Left ventricle myocardium superior (tissue), 1 donor: ENCODE data around the gene ABCB4. TPM values are rescaled to one million over a fixed set of nuclear protein-coding genes. Genes with fewer than 3 reads are reported as not detected.

Source experiments
- ATAC-seq: fragments of 200-7000 bp; cut with Tn5 transposase; one replicate; pipeline ENCODE4 v1.9.1; 2020; ENCODE audit warnings: mild to moderate bottlenecking, moderate library complexity
- DNase-seq: peaks from one replicate; pipeline ENCODE4 v3.0.0-alpha.2; 2020
- intact Hi-C: fragments of 100-400 bp; cut with micrococcal nuclease; formaldehyde crosslinking; loops from one replicate; pipeline ENCODE4 v1.11.0; 2022
- long read RNA-seq: library from polyadenylated mRNA; unstranded; transcript quantifications from one replicate; pipeline ENCODE4 v2.0.0, GENCODE V29; 2021
- total RNA-seq: library from RNA; stranded (reverse); fragmentation: NEBNext Ultra II Directional; extraction: Animal tissue kit (Norgen Biotek cat#: 25700); gene quantifications from one replicate; pipeline ENCODE4 v1.2.1, GENCODE V29; 2021
- donor health status: DM: no; HTN: yes; CAD: no; lungs with severe emphysema.

ABCB4 gene
- 5.7 TPM for total RNA-seq
- long read RNA-seq, full-length matches to known transcripts, result 1 of 13 reads
- long read RNA-seq, partial matches to known transcripts, result 8 of 13 reads
- long read RNA-seq, other reads (novel, unspliced or antisense), result 4 of 13 reads

DNA sequence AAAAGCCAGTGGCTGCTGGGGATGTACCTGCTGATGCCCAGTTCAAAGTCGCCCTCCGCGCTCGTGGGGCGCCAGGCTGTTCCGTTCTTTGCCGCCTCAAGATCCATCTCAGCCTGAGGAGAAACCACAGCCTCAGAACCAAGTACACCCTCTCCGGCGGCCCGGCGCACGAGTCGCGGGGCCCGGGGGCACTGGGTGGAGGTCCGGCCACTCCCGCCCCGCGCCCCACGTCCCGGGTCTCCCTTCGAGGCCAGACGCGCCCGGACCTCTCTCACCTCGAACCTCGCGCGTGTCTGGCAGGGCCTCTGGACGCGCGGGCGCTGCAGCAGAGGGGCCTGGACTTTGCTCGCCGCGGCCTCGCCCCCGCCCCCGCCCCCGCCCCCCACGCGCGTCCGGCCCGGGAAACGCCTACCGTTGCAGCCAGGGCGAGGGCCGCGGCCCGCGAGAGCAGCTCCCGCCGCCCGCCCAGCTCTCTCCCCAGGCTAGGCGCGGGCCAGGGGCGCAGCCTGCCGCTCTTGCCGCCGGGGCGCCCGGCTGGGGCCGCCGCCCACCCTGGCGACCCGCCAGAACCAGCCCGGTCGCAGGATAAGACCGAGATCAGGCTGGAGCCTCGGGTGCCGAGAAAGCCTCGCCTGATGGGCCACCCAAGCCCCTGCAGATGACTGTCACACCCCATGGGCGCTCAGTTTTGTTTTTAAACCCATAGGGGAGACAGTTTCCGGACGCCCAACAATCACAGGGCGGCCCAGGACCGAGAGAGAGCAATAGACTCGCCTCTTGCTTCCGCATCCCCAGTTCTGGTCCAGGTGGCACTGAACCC, at the start of gene ABCB4:
Gene ABCB4 (minus strand): TSS at position 322 of the 820 bp plus-strand sequence. CDS start 215 bp downstream, at position 107.
- intact Hi-C loops, result no loop called here
- ATAC-seq, result peak; percentile 72

DNA sequence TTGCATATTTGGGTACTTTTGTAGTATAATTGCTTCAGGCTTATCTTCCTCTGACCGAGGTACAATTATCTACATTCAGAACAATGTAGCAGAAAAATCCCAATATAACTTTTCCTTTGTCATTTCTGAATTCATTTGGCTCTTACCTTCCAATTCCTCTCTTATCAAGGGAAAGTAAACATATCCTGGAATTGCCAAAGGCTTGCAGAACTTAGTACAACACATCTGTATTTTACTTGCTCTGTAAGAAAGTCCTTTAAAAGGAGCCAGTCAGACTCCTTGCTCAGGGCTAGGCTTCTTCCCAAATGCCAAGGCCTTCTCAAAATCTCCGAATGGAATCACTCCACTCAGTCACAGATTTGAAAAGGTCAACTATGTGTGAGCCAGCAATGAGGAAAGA, 43.3 kb upstream of the ABCB4 start:
- DNase-seq, result no peak
- ATAC-seq, result no peak
- intact Hi-C loops, result no loop called here

More for the DNA sequence above, at the start of gene ABCB4:
- peak; percentile 43 for DNase-seq

DNA sequence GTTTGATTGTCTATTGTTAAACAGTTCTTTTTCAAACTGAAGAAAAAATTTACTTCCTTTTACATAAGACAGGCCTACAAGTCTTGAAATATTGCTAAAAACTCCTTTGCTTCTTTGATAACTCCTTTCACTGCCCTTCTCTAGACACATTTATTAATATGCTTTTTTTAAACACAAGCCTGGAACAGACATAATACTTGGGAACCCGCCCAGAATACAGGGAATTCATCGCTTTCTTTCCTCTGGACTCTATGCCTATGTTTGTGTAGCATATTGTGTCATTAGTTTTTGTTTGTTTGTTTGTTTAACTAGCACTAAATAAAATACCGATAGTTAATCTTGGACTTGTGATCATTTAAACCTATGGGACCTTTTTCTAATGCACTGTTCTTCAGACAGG, 42.4 kb upstream of the ABCB4 start:
- intact Hi-C loops, result no loop called here
- DNase-seq (no peak), ATAC-seq (no peak)

DNA sequence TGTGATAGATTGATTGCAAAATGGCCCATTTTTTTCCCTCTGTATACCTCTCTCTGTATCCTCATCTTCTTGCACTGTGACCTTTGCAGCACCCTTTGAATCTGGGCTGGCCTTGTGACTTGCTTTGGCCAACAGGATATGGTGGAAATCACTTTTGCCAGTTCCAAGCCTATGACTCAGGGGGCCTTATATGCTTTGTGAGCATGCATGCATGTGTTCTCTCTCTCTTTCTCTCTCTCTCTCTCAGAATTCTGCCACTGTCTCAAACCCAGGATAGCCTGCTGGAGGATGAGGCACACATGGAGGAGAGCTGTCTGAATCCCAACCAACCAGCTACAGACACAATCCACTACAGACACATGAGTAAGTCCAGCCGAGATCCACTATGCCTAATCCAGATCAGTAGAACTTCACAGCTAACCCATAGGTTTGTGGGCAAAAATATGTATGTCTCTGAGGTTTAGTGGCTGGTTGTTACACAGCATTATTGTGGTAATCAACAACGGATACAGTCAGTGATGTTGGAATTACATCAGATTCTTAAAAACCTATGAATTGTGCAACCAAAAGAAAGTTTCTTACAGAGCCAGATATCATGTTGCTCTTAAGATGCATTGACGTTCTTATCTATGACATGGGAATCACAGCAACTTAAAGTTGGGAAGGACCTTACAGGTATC, 41.8 kb upstream of the ABCB4 start:
- intact Hi-C loops, result no loop called here
- no peak for ATAC-seq

DNA sequence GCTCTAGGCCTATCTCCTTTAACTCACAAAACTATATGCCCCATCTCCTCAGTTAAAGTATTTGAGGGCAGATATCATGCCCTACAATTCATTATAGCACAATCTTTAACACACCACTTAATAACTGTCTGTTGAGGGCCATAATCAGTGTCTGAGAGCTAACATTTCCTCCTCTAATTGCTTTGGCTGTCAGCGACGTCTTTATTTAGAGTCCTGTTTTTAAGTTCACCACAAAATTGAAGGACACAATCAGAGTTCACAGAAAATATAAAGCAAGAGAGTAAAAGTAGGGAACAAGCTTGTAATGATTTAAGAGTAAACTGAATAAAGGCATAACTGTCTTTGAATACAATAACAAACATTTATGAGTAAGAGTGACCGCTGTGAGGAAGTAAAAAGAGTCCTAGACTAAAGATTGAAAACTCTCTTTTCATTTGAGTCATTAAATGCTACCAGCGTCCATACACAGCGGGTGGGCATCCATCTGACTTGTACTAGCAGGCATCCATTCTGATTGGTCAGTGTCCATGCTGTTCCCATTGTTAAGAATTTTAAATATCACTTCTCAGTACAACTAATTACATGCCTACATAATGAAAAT, 38.4 kb upstream of the ABCB4 start:
- no peak for DNase-seq
- no peak for ATAC-seq
- intact Hi-C loops, result no loop called here

More for the DNA sequence above, 41.8 kb upstream of the ABCB4 start:
- DNase-seq, result no peak

DNA sequence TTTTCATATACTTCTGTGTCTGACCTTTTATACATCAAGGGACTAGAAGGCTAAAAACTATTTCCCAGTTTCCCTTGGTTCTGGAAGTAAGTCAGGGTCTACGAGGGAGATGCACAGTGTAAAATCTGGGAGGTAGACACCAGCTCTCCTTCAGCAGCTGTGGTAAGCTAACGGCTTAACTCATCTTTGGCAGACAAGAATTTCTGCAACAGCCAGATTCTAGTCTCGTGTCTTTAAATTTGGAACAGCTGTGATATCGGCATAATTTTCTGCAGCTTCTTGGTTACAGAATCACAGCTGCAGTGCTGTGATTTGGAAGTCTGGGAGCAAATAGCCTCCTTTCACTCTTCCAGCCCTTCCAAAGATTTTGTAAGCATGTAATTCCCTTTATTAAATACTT, 37.4 kb upstream of the ABCB4 start:
- intact Hi-C loops, result no loop called here
- no peak for ATAC-seq
- DNase-seq, result no peak

DNA sequence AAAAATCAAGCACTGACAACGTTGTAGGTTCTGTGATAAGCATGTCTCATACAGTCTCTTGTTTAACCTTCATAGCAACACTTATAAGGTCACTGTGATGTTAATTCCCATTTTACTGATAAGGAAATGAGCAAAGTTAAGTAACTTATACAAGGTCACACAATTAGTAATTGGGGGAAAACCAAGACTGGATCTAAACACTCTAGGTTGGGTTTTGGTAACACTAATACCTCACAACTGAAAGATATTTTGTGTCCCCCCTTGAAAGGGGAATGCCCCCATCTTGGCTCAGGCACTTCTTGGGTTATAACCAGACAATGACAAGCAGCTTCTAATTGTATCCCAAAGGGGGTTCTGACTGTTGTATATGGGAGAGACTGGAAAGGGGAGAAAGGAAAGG, 36.0 kb upstream of the ABCB4 start:
- no peak for ATAC-seq
- DNase-seq, result no peak
- intact Hi-C loops, result no loop called here

DNA sequence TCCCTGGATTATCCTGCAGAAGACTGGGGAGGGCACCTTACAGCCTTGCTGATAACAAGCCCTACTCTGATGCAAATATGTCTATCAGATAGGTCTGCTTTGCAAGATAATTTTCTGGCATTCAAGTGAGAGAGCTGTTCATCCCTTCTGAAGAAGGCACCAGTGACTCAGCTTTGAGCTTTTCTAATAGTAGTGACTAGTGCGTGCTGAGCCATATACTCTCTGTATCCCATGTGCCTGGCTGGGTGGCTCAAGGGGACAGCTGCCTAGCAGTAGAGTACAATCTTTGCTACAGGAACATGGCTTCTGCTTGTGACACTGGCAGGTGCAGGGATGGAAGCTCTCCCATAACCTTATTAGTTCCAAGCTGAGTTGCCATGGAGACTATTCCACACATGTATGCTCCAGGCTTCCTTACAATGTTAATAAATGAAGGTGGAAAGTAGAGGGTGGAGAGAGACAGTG, 35.0 kb upstream of the ABCB4 start:
- DNase-seq (no peak), ATAC-seq (no peak)
- intact Hi-C loops, result no loop called here

DNA sequence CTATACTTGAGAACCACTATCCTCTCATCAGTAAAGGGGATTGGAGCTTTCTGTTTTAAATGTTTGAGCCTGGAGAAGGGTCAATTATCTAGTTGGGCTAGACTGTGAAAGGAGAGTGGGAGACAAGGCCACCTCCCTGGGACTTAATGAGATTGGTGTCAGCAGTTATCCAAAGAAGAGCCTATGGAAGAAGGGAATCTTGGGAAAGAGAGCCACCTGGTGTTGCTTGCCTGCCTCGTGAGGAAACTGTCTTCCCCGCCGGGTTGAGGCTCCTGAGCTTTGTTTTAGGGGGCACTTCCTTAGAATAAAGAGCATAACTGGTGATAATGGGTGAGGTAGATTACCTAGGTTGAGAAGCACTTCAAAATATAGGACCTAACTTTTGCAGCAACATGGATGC, 32.0 kb upstream of the ABCB4 start:
- intact Hi-C loops, result no loop called here
- DNase-seq (no peak), ATAC-seq (peak; percentile 29)

DNA sequence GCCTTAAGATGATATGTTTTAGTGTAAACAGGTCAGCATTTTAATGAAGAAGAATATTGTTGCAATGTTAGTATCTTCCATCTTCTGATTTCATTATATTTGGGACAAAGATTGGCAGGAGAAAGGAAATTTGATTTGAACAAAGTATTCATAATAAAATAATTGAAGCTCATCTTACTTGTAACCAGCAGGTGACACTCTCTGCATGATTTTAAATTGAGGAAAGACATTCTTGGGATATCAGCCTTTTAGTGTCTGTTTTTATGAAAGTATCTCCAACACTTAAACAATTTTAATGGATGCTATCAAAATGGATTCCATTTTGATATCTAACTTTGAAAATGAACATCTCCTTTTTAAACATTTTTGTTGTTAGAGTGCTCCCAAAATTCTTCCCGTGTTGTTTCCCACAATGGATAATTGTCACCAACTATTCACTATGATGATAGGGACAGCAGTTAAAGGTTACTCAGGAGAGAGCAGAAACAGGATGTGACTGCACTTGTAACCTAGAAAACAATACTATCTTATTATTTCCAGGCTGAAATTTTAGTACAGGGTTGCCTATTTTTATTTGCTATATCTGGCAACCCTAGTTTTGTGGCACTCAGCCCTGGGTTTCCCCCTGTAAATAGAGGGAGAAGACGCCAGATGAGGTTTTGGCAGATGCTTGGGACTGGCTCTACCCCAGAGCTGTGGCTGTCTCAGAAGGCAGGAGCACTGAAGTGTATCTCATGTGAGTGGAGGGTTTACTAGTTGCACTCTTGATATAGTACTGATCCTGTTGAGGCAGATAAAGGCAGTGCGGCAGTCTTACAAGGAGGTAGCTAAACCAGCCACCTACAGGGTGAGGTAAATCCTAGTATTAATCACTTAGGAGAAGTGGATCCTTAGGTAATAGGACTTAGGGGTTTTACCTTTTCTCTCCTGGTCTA, 31.0 kb upstream of the ABCB4 start:
- intact Hi-C loops, result no loop called here
- ATAC-seq, result no peak
- no peak for DNase-seq

DNA sequence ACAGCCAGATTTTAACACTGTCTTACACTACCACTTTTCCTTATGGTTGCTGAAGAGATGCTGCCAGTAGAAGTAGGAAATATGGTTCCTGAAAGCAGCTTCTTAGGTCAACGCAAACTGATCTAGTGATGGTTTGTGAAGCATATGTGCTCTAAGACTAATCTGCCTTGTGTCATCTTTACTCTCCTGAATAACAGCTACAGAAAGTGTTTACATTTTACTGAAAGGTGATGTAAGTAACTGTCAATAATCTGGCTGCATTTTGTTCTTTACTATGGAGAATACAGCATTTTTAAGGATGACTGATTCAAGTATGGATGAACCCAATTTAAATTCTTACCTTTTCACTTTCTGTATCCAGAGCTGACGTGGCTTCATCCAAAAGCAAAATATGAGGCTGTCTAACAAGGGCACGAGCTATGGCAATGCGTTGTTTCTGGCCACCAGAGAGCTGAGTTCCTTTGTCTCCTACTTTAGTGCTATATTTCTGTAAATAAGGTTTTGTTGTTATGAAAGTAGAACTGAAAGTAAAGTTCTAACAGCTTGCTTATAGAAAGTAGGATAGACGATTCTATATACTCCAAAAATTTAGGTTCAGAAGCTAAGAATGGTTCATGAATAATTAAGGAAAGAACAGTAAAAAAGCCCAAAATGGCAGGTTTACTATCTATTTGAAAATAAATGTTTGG, 30.2 kb upstream of the ABCB4 start:
- intact Hi-C loops, result no loop called here
- DNase-seq, result no peak
- ATAC-seq, result no peak

DNA sequence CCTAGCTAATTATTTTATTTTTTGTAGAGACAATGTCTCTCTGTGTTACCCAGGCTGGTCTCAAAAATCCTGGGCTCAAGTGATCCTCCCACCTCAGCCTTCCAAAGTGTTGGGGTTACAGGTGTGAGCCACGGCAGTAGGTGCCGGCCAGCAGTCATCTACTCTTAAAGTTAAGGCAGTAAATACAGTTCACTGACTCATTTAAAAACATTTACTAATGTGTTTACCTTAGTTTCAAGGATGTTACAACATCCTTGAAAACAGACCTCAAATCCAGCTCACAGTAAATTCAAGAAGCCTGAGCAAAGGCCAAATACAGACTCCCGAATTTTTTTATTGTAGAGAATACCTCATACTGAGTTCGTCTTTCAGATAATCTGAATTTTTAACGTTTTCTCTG, 29.6 kb upstream of the ABCB4 start:
- intact Hi-C loops, result no loop called here
- DNase-seq (no peak), ATAC-seq (no peak)

DNA sequence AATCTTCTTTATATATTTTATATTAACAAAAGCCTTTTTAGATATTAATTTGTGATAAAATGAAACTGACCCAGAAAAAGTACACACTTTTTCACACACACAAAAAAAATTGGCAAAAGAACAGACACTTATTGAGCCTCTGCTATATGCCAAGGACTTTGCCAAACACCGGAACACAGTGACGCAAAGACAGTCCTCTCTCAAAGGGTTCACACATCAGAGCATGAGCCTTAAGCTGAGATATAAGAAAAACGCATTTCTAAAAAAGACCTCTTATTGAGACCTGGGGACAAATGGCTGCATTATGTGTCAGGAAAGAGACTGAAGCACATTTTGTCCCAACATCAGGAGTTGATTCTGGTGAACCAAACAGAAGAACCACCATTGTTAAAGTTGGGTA, 24.0 kb upstream of the ABCB4 start:
- ATAC-seq, result no peak
- intact Hi-C loops, result no loop called here
- no peak for DNase-seq

DNA sequence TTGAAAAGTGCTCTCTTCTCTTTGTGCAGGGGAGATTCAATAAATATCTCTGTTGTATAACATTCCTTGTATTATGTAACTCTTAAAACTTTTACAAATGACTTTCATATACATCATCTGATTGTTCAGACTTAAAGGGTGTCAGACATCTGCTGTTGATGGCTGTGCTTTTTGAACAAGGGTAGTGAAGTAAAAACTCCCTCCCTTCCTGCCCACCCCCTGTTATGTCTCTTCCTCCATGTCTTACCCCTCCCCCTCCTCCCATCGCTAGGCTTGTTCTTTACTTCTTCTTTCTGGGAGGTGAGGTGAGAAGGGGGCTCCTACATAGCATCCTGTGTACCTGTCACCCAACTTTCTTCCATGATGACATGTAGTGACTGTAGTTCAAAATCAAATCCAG, 23.4 kb upstream of the ABCB4 start:
- intact Hi-C loops, result no loop called here
- no peak for DNase-seq
- no peak for ATAC-seq

DNA sequence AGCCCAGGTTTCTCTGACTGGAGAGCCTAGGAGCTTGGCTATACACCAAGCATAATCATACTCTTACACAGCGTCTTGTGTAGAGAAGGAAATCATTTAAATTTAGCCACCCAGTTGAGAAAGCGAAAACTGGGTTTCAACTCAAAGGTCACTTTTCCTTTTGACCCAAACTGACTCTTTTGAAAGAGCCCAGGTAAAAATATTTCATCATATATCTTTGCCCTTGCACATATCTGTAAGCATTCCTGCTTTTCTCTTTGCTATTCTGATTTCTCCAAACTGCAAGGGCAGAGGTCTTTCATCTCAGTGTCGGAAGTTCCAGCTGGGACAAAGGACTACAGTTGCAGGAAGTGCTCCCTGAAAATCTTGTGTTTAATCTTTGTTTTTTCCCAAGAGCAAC, 22.0 kb upstream of the ABCB4 start:
- no peak for ATAC-seq
- no peak for DNase-seq
- intact Hi-C loops, result no loop called here

DNA sequence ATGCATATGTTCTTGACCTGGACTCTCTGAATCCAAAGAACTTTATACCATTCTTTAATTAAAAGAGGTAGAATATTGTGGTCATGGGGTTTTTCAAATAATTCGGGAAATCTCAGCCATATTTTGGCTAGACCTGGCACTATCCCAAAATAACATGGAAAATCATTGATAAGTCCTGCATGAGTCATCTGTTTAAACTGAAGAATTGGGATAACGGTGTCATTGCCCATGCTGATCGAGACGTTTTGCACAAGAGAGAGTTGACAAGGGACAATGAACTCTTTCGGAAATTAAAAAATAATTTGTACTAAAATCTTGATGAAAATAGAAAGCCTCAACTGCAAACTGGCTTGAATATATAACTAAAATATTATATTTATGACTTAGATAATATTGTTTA, 19.9 kb upstream of the ABCB4 start:
- ATAC-seq (no peak), DNase-seq (no peak)
- intact Hi-C loops, result no loop called here

DNA sequence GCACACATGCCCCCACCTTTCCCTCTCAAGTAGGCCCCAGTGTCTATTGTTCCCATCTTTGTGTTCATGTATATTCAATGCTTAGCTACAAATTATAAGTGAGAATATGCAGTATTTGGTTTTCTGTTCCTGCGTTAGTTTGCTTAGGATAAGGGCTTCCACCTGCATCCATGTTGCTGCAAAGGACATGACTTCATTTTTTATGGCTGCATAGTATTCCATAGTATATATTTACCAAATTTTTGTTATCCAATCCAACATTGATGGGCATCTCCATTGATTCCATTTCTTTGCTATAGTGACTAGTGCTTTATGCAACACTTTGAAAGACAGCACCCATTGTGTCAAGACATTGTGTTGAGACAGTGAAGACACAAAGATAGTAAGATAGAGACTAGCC, 19.0 kb upstream of the ABCB4 start:
- intact Hi-C loops, result no loop called here
- ATAC-seq (no peak), DNase-seq (no peak)

DNA sequence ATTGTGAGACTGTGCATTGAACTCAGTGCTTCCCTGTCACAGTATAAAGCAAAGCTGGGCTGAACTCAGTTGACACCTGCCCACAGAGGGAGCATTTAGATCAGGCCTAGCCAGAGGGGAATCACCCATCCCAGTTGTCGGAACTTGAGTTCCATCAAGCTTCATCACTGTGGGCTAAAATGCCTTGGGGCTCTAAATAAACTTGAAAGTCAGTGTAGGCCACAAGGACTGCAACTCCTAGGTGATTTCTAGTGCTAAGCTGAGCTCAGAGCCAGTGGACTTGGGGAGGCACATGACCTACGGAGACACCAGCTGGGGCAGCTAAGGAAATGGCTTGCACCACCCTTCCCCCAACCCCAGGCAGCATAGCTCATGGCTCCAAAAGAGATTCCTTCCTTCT, 7.7 kb upstream of the ABCB4 start:
- no peak for DNase-seq
- intact Hi-C loops, result no loop called here
- no peak for ATAC-seq

DNA sequence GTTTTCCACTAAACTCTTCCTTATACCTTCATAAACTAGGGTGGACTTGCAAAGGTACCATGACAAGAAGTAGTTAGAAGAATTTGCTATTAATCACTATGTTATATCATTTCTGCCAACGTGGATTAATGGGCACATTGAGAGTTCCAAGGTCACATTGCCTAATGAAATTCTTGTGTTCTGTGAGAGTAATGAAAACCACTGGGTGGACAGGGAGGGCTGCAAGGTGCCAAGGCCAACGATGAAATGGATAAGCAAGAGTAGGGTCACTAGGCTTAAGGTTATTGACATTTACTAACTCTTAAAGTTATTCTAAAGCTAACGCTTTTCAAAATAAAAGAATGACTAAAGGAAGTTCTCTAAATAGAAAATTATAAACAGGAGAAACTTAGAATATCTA, 6.6 kb upstream of the ABCB4 start:
- no peak for DNase-seq
- ATAC-seq, result no peak
- intact Hi-C loops, result no loop called here
